GM21576 (cell line): ENCODE results near the gene CPN2.

Source experiments
- ATAC-seq: cut with Tn5 transposase; IDR thresholded peaks from one replicate; pipeline ENCODE4 v1.9.1; 2021; ENCODE audit warnings: mild to moderate bottlenecking, moderate library complexity; ENCODE audit not compliant: unreplicated experiment

The CPN2 gene

DNA sequence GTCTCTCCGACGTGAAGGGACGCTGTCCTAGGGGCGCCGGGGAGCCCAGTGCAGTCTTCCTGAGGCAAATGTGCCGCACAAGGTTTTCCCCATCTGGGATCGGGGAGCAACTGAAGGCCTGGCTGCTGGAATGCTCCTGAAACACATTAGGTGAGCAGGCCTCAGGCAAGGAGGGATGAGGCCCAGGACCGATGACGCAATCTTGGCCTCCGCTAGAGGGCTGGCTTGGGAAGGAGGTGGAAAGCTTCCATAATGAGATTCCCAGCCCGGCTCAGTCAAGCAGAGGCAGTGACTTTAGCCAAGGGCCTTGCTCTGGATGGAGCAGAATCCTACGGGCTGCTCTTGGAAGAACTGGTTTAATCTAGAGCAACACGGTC is 50.8 kb downstream of the CPN2 start:
- ATAC-seq, result no peak

DNA sequence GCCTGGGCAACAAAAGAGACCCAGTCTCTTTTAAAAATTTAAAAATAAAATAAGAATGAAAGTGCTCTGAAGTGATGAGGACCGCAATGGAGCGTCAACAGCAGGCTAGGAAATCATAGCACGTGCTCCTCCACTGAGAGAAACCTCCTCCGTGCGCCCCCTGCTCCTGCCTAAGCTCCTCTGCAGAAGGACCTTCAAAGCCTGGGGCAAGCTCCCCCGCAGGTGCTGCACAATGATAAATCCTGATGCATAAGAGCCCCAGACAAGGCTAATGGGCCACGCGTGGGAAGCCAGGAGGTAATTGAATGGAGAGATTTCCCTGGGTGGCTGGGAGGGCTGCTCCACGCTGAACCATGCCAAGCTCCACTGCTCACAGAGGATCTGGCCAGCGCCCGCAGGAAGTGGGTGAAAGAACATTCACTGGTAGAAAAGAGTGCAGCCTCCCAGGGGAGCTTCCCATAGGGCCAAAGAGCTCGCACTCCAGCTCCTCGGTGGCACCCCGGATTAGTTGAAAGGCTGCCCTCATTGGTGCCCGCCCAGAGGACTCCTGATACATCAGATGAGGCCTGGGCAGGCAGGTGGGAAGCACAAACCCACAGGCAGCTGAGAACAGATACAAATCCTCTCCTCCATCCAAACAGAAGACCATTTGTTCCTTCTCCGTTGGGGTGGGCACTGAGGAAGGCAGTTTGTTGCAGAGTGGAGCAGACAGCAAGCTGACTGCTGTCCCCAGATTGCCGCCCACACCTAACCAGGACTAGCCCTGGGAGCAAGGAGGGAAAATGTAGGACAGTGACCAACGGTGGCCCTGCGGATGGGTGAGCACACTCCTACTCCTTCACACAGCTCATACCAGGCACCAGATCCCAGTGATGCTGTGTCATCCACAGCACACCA is 52.5 kb downstream of the CPN2 start:
- ATAC-seq, result no peak

DNA sequence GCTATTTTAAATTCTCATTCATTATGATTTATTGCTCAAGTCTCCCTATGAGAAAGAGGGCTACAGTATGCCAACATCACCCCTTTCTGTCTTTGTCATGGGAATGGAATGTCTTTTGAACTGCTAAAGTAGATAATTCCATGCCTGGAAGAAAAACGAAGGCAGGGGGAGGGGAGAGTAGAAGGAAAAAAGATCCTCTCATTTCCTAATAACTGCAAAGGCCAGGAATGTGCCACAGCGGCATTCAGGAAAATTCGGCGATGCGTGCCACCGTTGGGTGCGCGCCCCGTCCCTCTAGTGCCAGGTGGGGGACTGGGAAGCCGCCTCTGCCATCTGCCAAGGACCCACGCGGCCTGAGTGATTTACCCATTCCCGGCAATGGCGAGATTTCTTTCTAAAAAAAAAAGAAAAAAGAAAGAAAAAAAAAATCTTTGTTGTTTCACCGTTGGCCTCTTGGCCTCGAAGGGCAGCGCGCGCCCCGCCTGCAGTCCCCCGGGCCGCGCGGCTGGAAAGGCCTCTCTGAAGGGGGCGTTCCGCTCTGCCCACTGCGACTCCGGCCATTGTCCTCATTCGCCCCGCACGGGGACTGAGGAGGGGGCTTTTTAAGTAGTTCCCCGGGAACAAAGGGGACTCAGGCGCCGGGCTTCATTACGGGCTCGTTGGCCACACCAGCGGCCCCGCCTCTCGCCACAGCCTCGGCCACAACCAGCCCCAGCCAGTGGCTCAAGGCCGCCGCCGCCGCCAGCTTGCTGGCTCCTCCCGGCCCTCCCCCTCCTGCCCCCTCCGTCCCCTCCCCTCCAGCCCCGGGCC is 54.5 kb downstream of the CPN2 start:
- ATAC-seq, result no peak

DNA sequence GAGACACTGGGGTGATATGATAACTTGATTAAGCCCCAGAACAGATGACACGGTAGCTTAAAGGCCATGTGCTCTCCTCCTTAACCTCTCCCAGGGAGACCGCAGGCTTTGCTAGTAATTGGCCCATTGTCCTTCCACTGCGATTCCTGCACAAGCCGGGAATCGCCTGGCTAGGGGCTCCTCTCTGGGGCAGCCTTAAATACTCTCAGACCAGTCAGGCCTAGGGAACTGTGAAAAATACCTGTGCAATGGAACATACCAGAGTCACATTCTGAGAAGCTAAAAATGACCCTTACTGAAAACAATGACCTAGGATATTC is 56.3 kb downstream of the CPN2 start:
- no peak for ATAC-seq

DNA sequence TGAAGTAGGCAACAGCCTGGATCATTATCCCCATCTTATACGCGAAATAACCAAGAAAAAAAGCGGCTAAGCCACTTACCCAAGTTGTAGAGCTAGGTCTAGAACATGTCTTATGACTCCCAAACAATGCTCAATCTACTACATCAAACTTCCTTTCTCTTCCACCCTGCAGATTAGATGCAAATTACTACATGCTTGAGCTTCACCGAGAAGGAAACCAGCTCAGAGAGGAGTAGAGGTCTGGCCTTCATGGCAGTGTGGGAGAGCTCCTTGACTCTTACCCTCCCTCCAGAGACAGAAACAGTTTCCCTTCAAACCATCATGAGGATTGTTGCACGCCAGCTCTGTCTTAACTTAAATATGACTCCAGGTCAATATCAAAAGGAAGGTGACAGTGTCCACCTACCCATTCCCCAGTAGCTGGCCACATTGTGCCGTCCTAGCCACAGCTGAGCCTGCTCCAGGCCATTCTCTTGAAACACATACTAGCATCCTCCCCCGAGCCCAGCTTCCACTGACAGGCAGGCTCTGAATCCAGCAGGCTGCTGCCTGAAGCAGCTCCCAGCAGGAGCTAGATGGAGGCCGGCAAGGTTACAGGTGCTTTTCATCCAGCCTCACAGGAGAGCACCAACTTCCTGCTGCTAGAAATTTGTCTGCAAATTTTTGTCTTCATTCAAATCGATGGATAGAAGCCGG is 56.8 kb downstream of the CPN2 start:
- no peak for ATAC-seq

DNA sequence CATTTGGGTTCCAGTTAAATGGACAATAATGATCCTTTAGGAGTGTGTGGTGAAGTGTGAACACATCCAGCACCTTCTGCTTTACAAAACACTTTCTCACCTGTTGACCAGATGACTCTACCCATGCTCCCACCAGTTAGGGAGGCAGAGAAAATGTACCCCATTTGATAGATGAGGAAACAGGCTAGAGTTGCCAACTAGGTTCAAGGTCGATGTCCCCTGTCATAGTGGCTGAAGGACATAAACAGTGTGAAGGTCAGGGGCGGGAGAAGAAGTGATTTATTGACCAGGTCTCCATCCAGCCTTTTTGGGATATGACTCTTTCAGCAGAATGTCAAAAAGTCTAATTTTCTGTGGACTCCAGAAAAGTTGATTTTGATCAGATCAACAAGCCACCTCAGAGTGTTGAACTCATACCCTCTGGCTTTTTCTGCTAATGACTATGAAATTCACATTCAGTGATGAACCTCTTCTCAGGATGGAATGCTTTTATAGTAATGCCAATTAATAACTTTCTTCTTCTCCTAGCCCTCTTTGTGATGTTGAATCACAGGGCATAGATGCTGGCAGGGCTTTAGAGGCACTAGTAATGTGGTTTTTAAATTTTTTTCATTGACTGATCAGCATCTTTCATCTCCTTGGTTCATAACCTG is 57.5 kb downstream of the CPN2 start:
- ATAC-seq, result no peak

DNA sequence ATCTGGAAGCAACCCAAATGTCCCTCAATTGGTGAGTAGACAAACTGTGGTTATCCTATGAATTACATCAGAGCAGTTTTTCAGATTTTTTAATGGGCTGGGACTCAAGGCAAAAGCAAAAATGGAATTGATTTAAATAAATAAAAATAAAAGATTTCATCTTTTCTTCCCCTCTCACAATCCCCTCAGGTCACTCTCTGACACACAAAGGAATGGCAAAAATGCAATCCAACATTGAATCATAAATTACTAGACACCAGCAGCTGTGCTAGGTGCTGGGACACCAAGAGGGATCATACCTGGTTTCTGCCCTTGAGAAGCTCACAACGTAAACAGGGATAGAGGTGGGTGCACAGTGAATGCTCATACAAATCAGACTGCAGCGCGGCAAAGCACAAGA is 58.8 kb downstream of the CPN2 start:
- no peak for ATAC-seq
